CD4-positive, alpha-beta T cell (primary cell): ENCODE measurements around the gene HIRA. TPM values are rescaled to one million over a fixed set of nuclear protein-coding genes. Genes with fewer than 3 reads are reported as not detected.

Source experiments
- ATAC-seq: fragments of 200-7000 bp; cut with Tn5 transposase; one replicate; pipeline ENCODE4 v1.10.0; 2022; ENCODE audit warnings: mild to moderate bottlenecking; ENCODE audit not compliant: poor library complexity
- CTCF ChIA-PET: fragments of 350-600 bp; sonication (Branson Sonifier 250); formaldehyde crosslinking; loops from one replicate; lab custom pipeline; 2021; ENCODE audit warnings: antibody characterized with exemption, inconsistent platforms; lab: Charles Lee
- POLR2A ChIA-PET: fragments of 350-600 bp; sonication (Branson Sonifier 250); formaldehyde crosslinking; loops from one replicate; lab custom pipeline; 2021; ENCODE audit warnings: antibody characterized with exemption, inconsistent platforms; lab: Charles Lee
- DNase-seq, 14 experiments: peaks; one replicate each; pipeline ENCODE4 v3.0.0-alpha.2; 2013 to 2020; ENCODE audit warnings: mixed read lengths in 2 of 14
- H3K27ac ChIP-seq, 2 donors: one replicate each; pipeline versions ENCODE4 v1.5.1 to v1.7.0; 2013; ENCODE audit warnings: low read length in 2 of 2, low read depth in 1 of 2, mild to moderate bottlenecking in 1 of 2
- H3K27me3 ChIP-seq, 2 experiments: 1 replicate in 1 of 2; 2 replicates in 1 of 2; pipeline versions ENCODE4 v1.6.1 to v1.7.0; 2013; ENCODE audit warnings: low read length in 2 of 2, control low read depth in 1 of 2, mild to moderate bottlenecking in 1 of 2, moderate library complexity in 1 of 2; ENCODE audit not compliant: insufficient read depth in 2 of 2, control insufficient read depth in 1 of 2
- H3K36me3 ChIP-seq: one replicate; pipeline ENCODE4 v1.6.1; 2013; ENCODE audit warnings: low read length, control low read depth; ENCODE audit not compliant: insufficient read depth
- H3K4me1 ChIP-seq: one replicate; pipeline ENCODE4 v1.6.1; 2013; ENCODE audit warnings: low read length, control low read depth; ENCODE audit not compliant: insufficient read depth
- H3K4me3 ChIP-seq: one replicate; pipeline ENCODE4 v1.5.1; 2013; ENCODE audit warnings: mild to moderate bottlenecking, low read length, moderate library complexity
- H3K9me3 ChIP-seq, 2 experiments: 1 replicate in 1 of 2; 2 replicates in 1 of 2; pipeline versions ENCODE4 v1.6.1 to v1.7.0; 2013; ENCODE audit warnings: low read length in 2 of 2, mild to moderate bottlenecking in 2 of 2, control low read depth in 1 of 2, moderate library complexity in 1 of 2; ENCODE audit not compliant: control insufficient read depth in 1 of 2, insufficient read depth in 1 of 2
- H3K27ac Mint-ChIP-seq: one replicate; pipeline ENCODE4 v1.8.0; 2020; ENCODE audit warnings: mixed read lengths
- H3K27me3 Mint-ChIP-seq: one replicate; pipeline ENCODE4 v1.8.0; 2021; ENCODE audit warnings: mixed read lengths
- H3K36me3 Mint-ChIP-seq: one replicate; pipeline ENCODE4 v1.8.0; 2021; ENCODE audit warnings: low read depth, mixed read lengths
- H3K4me1 Mint-ChIP-seq: one replicate; pipeline ENCODE4 v1.8.0; 2021; ENCODE audit warnings: low read depth, mixed read lengths
- H3K4me3 Mint-ChIP-seq: one replicate; pipeline ENCODE4 v1.8.0; 2020; ENCODE audit warnings: mild to moderate bottlenecking, mixed read lengths
- H3K9me3 Mint-ChIP-seq: one replicate; pipeline ENCODE4 v1.8.0; 2020; ENCODE audit warnings: mixed read lengths
- CTCF ChIP-seq: fragments of 200-600 bp; IDR thresholded peaks from one replicate; pipeline ENCODE4 v1.8.0; 2022; ENCODE audit warnings: antibody characterized with exemption, mild to moderate bottlenecking
- intact Hi-C, 2 experiments: fragments of 100-400 bp; cut with DNase I in 1 of 2; cut with micrococcal nuclease in 1 of 2; formaldehyde crosslinking; loops; one replicate each; pipeline versions ENCODE4 v1.15.1 to v1.9.0; 2023 to 2025; cut with DNase I, micrococcal nuclease
- total RNA-seq, 174 experiments: library from RNA in 2 of 174; stranded (reverse) in 2 of 174; gene quantifications; one replicate each; pipeline ENCODE4 v1.2.3 and lab custom pipeline; 2021 to 2026

The HIRA gene
- total RNA-seq, 2 experiments from 2014 or later: 15.2 to 15.5 TPM

- POLR2A ChIA-PET: interaction anchor here (1.0 to 5.7 kb wide), 13 partner anchors 8 to 963 kb away, joined by 3 to 94 read pairs (median 8); partner anchors contain the start of genes C22orf39, CDC45, CLTCL1 and DGCR2
- H3K4me1 ChIP-seq: peaks cover 43% of the 10 kb centered on the region
- no peak for TF ChIP-seq CTCF
- intact Hi-C loops: loop anchor here (5.0 kb wide), 2 partner anchors 46 to 139 kb away; partner anchors contain the start of genes CDC45 (in 1 of the 2), CLTCL1 (in 1 of the 2) and UFD1 (in 1 of the 2)
- H3K4me3 ChIP-seq: peak overlapping the region; percentile 84
- Mint-ChIP-seq H3K36me3 (peaks cover 38% of the 10 kb centered on the region), H3K27ac (peak overlapping the region; percentile 95), H3K9me3 (no peaks in the 10 kb centered on the region), H3K4me3 (peak overlapping the region; percentile 97), H3K4me1 (peaks cover 61% of the 10 kb centered on the region), H3K27me3 (no peaks in the 10 kb centered on the region)
- CTCF ChIA-PET: interaction anchor here (0.8 kb wide), 1 partner anchor 16 kb away, joined by 3 read pairs; the partner anchor contains the start of gene C22orf39
- ATAC-seq: no peak
- no peaks in the 10 kb centered on the region for H3K9me3 ChIP-seq
- no peaks in the 10 kb centered on the region for H3K27me3 ChIP-seq
- H3K27ac ChIP-seq: peak overlapping the region; percentile 54 to 60
- H3K36me3 ChIP-seq: peaks cover 16% of the 10 kb centered on the region
- peak in 6 of 14 experiments; percentile 4 to 53 (median 26) for DNase-seq
Observed at GRCh38 chr22:19430890-19431541, 517 bp downstream of the HIRA start.

- H3K9me3 Mint-ChIP-seq: no peaks in the 10 kb centered on the region
- H3K4me3 Mint-ChIP-seq: peak overlapping the region; percentile 97
- H3K4me1 ChIP-seq: peaks cover 43% of the 10 kb centered on the region
- H3K36me3 ChIP-seq: peaks cover 13% of the 10 kb centered on the region
- DNase-seq (peak in 11 of 14 experiments; percentile 9 to 69 (median 47)), ATAC-seq (peak; percentile 35)
- intact Hi-C loops: loop anchor here (5.0 kb wide), 2 partner anchors 47 to 138 kb away; partner anchors contain the start of genes CDC45 (in 1 of the 2), CLTCL1 (in 1 of the 2) and UFD1 (in 1 of the 2)
- ChIA-PET CTCF (interaction anchor here (0.8 kb wide), 1 partner anchor 17 kb away, joined by 3 read pairs; the partner anchor contains the start of gene C22orf39), POLR2A (interaction anchor here (2.5 to 5.7 kb wide), 3 partner anchors 10 to 48 kb away, joined by 21 to 94 read pairs (median 54); partner anchors contain the start of genes C22orf39, CDC45 and UFD1)
- peak overlapping the region; percentile 84 for H3K4me3 ChIP-seq
- H3K27ac Mint-ChIP-seq: peak overlapping the region; percentile 95
- peaks cover 33% of the 10 kb centered on the region for H3K36me3 Mint-ChIP-seq
- peaks cover 61% of the 10 kb centered on the region for H3K4me1 Mint-ChIP-seq
- H3K9me3 ChIP-seq: no peaks in the 10 kb centered on the region
- no peaks in the 10 kb centered on the region for H3K27me3 Mint-ChIP-seq
- no peak for TF ChIP-seq CTCF
- H3K27ac ChIP-seq: peak overlapping the region; percentile 54 to 60
- H3K27me3 ChIP-seq: no peaks in the 10 kb centered on the region
Observed at GRCh38 chr22:19429950-19430889, 1.3 kb downstream of the HIRA start.

GRCh38 chr22:19424186-19424500 is 7.4 kb downstream of the HIRA start:
- intact Hi-C loops: no loop called here
- Mint-ChIP-seq H3K4me3 (no peak overlapping the region), H3K9me3 (no peaks in the 10 kb centered on the region), H3K27ac (peak overlapping the region; percentile 82), H3K27me3 (no peaks in the 10 kb centered on the region), H3K36me3 (peaks cover 6% of the 10 kb centered on the region), H3K4me1 (peaks cover 91% of the 10 kb centered on the region)
- CTCF ChIA-PET: interaction anchor here (0.6 to 0.7 kb wide), 2 partner anchors 38 to 342 kb away, joined by 3 to 4 read pairs; no protein-coding TSS in a partner anchor
- POLR2A ChIA-PET: no interaction called here
- H3K4me3 ChIP-seq: no peak overlapping the region
- DNase-seq (no peak), ATAC-seq (no peak)
- peaks cover 61% of the 10 kb centered on the region for H3K4me1 ChIP-seq
- TF ChIP-seq CTCF: no peak
- H3K36me3 ChIP-seq: peaks cover 16% of the 10 kb centered on the region
- H3K9me3 ChIP-seq: no peaks in the 10 kb centered on the region
- H3K27me3 ChIP-seq: no peaks in the 10 kb centered on the region
- H3K27ac ChIP-seq: no peak overlapping the region
